ENCODE results near the gene TMEM240.
"Not testable (repeated sequence)": the region's sequence is repeated elsewhere in the genome, so short reads cannot be mapped to it uniquely, and the experiment has no call there.

- TF ChIP-seq CTCF (IDR thresholded peaks at IDR 0.05); EZH2 (IDR thresholded peaks at IDR 0.05; ENCODE audit: borderline replicate concordance, insufficient read depth, low read depth, low read length, poor library complexity, severe bottlenecking): not testable (repeated sequence)
Observed at GRCh38 chr1:1556961-1557360, 16.5 kb upstream of the TMEM240 start.
